DMS79 (cell line): ENCODE measurements around the gene MUC16.
"Not testable (repeated sequence)": the region's sequence is repeated elsewhere in the genome, so short reads cannot be mapped to it uniquely, and the experiment has no call there.

ENCODE experiments used
- DNase-seq: peaks from one replicate; lab custom pipeline; 2025; lab: John Stamatoyannopoulos, UW

Gene MUC16

GRCh38 chr19:9009935-9010651 is at the start of gene MUC16:
MUC16 (minus strand) TSS chr19:9010409.
- no peak for DNase-seq

- DNase-seq, result no peak
These were observed 48.9 kb upstream of the MUC16 start for GRCh38 chr19:9058905-9059667.

DNA sequence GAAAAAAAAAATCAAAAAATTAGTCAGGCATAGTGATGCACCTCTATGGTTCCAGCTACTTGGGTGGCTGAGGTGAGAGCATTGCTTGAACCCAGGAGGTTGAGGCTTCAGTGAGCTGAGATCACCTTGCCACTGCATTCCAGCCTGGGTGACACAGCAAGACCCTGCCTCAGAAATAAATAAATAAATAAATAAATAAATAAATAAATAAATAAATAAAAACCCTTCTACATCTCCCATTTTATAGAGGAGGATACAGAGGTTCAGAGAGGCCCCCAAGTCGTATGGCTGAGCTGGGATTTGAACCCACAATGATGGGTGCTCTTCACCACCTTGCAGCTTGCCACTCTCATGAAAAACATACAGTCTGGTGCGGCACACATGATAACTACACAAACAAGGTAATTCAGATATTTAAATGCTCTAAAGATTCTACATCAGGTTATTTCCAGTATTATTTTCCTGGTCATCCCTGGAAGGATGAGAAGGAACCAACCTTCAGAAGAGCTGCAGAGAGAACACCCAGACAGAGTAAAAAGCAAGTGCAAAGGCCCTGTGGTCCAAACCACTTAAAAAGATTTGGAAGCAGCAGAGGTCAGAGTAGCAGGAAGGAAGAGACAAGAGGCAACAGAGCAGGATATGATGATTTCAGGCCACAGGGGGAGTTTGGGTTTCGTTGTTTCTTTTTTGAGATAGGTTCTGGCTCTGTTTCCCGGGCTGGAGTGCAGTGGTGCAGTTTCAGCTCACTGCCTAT is 47.5 kb upstream of the MUC16 start:
- no peak for DNase-seq

DNA sequence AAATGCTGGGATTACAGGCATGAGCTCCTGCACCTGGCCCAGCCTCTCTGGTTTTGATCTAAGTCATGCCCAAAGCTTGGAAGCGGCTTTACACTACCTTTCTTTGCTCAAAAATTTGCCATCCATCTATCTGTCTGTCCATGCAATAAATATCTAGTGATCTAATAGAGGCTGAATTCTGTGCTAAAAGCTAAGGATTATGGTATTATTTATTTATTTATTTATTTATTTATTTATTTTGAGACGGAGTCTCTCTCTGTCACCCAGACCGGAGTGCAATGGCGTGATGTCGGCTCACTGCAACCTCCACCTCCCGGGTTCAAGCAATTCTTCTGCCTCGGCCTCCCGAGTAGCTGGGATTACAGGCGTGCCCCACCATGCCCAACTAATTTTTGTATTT is 45.9 kb upstream of the MUC16 start:
- DNase-seq, result not testable (repeated sequence)

GRCh38 chr19:9054765-9055164 is 44.6 kb upstream of the MUC16 start:
- no peak for DNase-seq

DNA sequence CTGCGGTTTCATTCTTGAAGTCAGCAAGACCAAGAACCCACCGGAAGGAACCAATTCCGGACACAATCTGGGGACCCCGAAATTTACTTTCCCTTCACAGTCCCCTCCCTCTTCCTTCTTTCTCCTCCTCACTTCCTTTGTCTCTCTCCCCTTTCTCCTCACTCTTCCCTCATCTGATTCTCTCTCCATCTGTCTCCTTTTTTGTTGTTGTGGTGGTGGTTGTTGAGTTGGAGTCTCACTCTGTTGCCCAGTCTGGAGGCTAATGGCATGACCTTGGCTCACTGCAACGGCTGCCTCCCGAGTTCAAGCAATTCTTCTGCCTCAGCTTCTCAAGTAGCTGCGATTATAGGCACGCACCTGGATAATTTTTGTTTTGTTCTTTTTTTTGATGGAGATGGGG is 44.0 kb upstream of the MUC16 start:
- no peak for DNase-seq

GRCh38 chr19:9053674-9054073 is 43.5 kb upstream of the MUC16 start:
- not testable (repeated sequence) for DNase-seq

DNA sequence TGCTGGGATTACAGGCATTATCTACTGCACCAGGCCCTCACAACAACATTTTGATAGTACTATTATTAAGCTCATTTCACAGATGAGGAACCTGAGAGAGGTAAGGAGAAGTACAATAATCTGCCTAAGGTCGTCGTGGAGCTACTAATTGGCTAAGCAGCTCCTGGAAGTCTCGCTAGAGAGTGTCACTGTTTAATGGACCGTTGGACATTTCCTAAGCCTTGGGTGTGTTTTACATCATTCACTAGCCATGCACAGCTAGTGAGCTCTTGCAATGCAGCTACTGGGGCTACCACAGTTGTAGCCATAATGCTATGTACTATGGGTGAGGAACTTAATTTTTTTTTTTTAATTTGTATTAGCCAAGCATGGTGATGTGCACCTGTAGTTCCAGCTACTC is 42.7 kb upstream of the MUC16 start:
- DNase-seq, result no peak

DNA sequence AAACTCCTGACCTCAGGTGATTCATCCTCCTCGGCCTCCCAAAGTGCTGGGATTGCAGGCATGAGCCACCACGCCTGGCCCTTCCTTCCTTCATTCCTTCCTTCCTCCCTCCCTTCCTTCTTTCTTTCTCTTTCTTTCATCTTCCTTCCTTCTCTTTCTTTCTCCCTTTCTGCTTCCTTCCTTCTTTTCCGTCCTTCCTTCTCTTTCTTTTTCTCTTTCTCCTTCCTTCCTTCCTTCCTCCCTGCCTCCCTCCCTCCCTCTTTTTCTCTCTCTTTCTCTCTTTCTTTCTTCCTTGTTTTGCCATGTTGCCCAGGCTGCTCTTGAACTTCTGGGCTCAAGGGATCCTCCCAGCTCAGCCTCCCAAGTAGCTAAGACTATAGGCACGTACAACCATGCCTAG is 36.5 kb upstream of the MUC16 start:
- DNase-seq, result no peak

DNA sequence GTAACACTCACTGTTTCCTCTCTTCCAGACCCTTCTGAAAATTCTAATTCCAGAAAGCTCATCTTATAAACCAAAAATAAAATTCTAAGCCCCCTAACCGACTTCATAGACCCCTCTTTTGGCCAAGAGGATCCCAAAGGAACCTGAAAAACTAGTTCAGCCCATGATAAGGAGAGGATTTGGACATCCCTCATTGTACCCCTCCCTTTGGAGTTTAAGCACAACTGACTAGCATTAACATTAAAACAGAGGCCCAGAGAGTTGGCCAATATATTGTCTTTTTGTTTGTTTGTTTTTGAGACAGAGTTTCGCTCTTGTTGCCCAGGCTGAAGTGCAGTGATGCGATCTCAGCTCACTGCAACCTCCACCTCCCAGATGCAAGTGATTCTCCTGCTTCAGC is 34.2 kb upstream of the MUC16 start:
- no peak for DNase-seq

DNA sequence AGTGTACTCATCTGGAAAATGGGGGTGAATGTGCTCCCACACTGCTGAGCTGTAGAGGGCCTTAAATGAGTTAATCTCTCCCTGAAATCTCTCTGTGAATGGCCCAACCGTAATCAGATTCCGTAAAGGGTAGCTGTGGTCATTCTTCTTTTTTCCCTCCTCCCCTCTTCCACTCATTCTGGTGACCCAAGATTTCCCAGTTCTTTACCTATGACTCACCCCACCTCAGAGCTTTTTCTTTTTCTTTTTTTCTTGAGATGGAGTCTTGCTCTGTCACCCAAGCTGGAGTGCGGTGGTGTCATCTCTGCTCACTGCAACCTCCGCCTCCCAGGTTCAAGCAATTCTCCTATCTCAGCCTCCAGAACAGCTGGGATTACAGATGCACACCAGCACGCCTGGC is 33.3 kb upstream of the MUC16 start:
- no peak for DNase-seq

GRCh38 chr19:9041023-9041422 is 30.8 kb upstream of the MUC16 start:
- DNase-seq, result no peak

DNA sequence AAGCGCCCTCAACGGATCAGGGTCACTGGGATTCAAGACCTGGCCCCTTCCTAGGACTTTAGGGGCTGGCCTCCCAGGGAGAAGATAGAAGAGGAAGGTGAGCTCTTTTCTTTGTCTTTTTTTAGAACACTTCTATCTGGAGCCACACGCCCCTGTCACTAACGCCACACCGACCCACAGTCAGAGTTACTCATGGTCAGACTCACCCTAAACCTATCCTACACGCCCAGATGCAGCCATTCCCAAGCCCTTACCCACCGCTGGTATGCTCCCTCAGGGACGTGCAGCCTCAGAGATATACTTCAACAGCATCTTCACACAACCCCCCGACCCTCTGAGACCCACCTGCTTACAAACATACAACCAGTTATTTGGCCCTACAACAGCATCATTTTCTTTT is 29.9 kb upstream of the MUC16 start:
- no peak for DNase-seq

DNA sequence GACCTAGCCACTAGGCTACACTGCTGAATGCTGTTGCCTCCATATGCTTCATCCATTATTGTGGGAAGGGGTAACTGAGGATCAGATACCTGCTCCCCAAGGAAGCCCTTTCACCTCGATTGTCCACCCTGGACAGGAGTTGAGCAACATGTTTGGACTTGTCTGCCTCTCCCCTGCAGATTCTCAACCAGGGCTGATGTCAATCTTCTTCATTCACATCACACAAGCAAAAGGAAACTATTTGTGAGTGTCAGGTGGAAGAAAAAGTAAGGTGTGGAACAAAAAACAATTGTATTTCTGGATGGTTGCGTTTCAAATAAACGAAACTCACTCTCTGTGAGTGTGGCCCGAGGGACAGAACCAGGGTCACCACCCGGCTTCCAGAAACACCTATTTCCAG is 29.5 kb upstream of the MUC16 start:
- DNase-seq, result no peak

DNA sequence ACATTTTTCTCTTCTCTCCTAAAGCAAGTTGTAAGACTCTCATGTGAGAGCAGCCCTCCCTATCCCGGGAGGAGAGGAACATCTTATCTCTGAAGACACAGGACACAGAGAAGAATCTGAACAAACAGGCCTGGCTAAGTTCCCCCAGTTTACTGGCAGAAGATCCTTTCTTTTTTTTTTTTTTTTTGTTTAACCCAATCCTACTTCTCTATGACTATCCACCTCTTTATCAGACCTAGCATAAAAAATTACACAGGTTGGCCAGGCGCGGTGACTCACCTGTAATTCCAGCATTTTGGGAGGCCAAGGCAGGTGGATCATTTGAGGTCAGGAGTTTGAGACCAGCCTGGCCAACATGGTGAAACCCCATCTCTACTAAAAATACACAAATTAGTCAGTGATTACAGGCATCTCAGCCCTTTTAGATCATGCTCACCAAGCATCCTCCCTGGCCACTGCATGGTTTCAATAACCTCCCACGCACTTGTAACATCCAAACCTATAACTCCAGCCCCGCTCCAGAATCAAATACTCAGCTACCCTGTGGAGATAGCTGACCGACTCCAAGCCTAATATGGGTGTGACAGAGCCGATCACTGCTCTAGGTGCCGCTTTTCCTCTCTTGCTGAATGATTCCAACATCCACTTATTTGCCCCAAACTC is 27.3 kb upstream of the MUC16 start:
- no peak for DNase-seq

GRCh38 chr19:9032136-9032631 is 22.0 kb upstream of the MUC16 start:
- peak; percentile 73 for DNase-seq

DNA sequence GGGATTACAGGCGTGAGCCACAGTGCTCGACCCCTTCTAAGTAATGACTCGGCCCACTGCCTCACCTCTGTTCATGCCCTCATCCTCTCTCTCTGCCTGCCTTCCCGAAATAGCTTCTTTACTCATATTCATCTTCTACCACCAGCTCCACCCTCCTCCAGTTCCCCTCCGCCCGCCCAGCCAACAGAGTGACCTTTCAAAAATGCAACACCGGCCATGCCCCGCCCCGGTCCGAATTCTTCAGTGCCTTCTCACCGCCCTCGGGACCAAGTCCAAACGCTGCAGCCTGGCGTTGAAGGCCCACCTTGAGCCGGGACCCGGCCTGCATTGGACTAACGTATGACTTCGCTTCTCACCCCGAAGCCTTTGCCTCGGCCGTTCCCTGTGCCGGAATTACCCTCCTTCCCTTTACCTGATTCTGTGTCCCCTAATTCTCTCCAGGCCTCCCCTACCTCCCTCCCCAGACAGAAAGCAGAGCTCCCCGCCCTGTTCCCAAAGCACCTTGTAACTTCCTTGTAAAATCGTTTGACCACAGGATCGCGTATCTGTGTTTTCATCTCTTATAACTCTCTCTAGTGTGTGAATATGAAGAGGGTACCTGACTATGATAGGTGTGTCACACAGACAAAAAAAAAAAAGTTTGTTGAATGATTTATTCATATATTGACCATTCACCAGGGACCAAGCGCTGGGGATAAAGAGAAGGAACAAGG is 8.1 kb upstream of the MUC16 start:
- DNase-seq, result no peak

DNA sequence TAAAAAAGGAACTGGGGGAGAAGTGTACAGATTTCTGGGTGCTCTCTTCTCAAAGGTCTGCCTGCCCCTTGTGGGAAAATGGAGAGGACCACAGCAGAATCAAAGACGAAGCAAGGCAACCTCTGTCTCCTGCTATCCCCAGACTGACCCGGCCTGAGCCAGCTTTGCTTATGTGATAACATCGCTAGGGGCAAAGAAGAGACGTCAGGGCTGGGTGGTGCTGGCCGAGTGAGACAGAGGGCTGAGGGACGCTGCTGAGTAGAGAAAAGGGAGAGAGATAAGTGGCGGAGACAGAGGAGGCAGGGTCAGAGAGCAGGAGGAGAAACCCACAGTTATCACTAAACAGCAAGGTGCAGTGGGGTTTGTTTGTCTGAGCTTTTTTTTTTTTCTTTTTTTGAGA is 4.6 kb upstream of the MUC16 start:
- no peak for DNase-seq

GRCh38 chr19:9013988-9014387 is 3.8 kb upstream of the MUC16 start:
- no peak for DNase-seq

DNA sequence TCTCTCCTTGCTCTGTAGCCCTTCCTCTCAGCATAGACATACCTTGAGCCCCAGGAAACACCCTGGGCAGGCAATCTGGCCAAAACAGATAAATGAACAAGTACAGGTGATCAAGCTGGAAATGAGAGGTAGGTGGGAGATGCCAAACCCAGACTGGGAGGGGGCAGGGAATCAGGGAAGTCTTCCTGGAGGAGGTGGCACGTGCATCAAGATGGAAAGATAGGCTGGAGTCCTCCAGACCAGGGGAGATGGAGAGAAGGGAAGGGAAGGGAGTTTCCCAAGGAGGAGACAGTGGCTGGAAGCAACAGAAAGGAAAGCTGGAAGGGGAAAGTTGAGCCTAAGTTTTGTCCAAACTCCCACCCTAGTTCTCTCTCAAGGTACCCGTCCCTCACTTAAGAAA is 1.7 kb upstream of the MUC16 start:
- no peak for DNase-seq

DNA sequence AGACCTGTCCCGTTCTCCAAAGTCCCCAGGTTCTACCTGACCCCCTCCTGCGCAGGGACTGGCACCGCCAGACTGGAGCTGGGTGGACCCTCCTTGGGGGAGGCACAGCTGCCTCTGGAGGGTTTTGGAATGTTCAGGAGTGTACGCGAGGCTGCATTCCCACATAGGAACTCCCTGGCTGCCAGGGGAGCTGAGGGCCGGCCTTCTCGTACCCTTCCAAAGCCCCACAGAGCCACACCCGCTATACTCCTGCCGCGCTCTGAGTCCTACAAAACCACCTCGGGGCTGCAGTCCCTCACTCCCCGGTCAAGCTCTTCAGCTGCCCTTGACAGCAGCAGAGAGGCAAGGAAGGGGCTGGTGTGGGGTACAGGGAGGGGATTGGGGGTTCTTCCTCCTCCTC is 484 bp upstream of the MUC16 start:
- no peak for DNase-seq

DNA sequence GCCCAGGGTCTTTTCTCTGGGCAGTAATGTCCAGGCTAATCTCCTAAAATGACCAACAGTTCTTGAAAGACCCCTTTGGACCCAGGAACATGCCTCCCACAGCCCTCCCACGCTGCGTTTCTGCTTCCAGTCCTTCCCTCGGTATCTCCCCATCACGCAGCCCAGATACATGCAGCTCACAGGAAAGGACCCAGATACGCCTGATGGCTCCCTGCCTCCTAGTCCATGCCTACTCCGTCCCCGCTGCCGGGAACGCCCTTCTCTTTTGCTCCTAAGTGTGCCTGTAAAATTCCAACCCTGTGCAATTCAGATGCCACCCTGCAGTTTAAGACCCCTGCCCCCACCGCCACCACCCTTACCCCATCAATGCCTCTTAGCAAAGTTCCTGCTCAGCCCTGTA is 778 bp downstream of the MUC16 start:
- DNase-seq, result no peak
